ENCODE data around the gene PDE6G.
A peak's percentile ranks its signal among the peaks of the same experiment; 100 is the strongest.

Gene PDE6G

GRCh38 chr17:81652906-81653771 is 3.2 kb downstream of the PDE6G start:
- no peak for TF ChIP-seq CTCF (conservative IDR thresholded peaks at IDR 0.05; ENCODE audit: control insufficient read depth, insufficient read depth, low read depth, low read length)
- H3K4me3 ChIP-seq (ENCODE audit: control insufficient read depth, low read depth, low read length), result no peak overlapping the region
- no peak for DNase-seq (ENCODE audit: low read depth)

GRCh38 chr17:81651692-81652091 is 4.7 kb downstream of the PDE6G start:
- no peak for TF ChIP-seq CTCF (conservative IDR thresholded peaks at IDR 0.05; ENCODE audit: control insufficient read depth, insufficient read depth, low read depth, low read length)
- peak; percentile 96 for DNase-seq (ENCODE audit: low read depth)
- no peak overlapping the region for H3K4me3 ChIP-seq (ENCODE audit: control insufficient read depth, low read depth, low read length)

- no peak overlapping the region for H3K4me3 ChIP-seq (ENCODE audit: control insufficient read depth, low read depth, low read length)
- no peak for DNase-seq (ENCODE audit: low read depth)
- no peak for TF ChIP-seq CTCF (conservative IDR thresholded peaks at IDR 0.05; ENCODE audit: control insufficient read depth, insufficient read depth, low read depth, low read length)
These were observed 5.4 kb downstream of the PDE6G start for GRCh38 chr17:81650951-81651350.

GRCh38 chr17:81648707-81649085 is 7.6 kb downstream of the PDE6G start:
- no peak for TF ChIP-seq CTCF (conservative IDR thresholded peaks at IDR 0.05; ENCODE audit: control insufficient read depth, insufficient read depth, low read depth, low read length)
- DNase-seq (ENCODE audit: low read depth), result no peak
- H3K4me3 ChIP-seq (ENCODE audit: control insufficient read depth, low read depth, low read length), result no peak overlapping the region

- no peak overlapping the region for H3K4me3 ChIP-seq (ENCODE audit: control insufficient read depth, low read depth, low read length)
- no peak for TF ChIP-seq CTCF (conservative IDR thresholded peaks at IDR 0.05; ENCODE audit: control insufficient read depth, insufficient read depth, low read depth, low read length)
These were observed 8.2 kb downstream of the PDE6G start for GRCh38 chr17:81648013-81648706.

GRCh38 chr17:81647640-81648012 is 8.7 kb downstream of the PDE6G start:
- TF ChIP-seq CTCF (conservative IDR thresholded peaks at IDR 0.05; ENCODE audit: control insufficient read depth, insufficient read depth, low read depth, low read length), result no peak
- DNase-seq (ENCODE audit: low read depth), result no peak
- no peak overlapping the region for H3K4me3 ChIP-seq (ENCODE audit: control insufficient read depth, low read depth, low read length)

More at GRCh38 chr17:81648013-81648706, 8.2 kb downstream of the PDE6G start:
- no peak for DNase-seq (ENCODE audit: low read depth)
